Mucosa of rectum (tissue), 2 donors: ENCODE results near the gene CFB.
A peak's percentile ranks its signal among the peaks of the same experiment; 100 is the strongest.

ENCODE experiments used
- H3K27ac ChIP-seq, 2 donors: one replicate each; pipeline ENCODE4 v1.7.0; 2013; ENCODE audit warnings: inconsistent platforms in 2 of 2, low read depth in 2 of 2, low read length in 2 of 2
- H3K27me3 ChIP-seq, 2 donors: one replicate each; pipeline ENCODE4 v1.7.0; 2013; ENCODE audit warnings: low read length in 2 of 2; ENCODE audit not compliant: control insufficient read depth in 2 of 2, insufficient read depth in 2 of 2
- H3K36me3 ChIP-seq, 2 donors: one replicate each; pipeline ENCODE4 v1.7.0; 2013; ENCODE audit warnings: low read length in 2 of 2; ENCODE audit not compliant: control insufficient read depth in 2 of 2, insufficient read depth in 2 of 2
- H3K4me1 ChIP-seq, 2 donors: one replicate each; pipeline ENCODE4 v1.7.0; 2013; ENCODE audit warnings: low read length in 2 of 2, mild to moderate bottlenecking in 1 of 2; ENCODE audit not compliant: control insufficient read depth in 2 of 2, insufficient read depth in 2 of 2
- H3K4me3 ChIP-seq, 2 donors: one replicate each; pipeline ENCODE4 v1.7.0; 2013; ENCODE audit warnings: low read length in 2 of 2
- H3K9ac ChIP-seq, 2 donors: one replicate each; pipeline ENCODE4 v1.7.0; 2013; ENCODE audit warnings: low read length in 2 of 2, low read depth in 1 of 2, mild to moderate bottlenecking in 1 of 2
- H3K9me3 ChIP-seq, 2 donors: one replicate each; pipeline ENCODE4 v1.7.0; 2013; ENCODE audit warnings: low read length in 2 of 2; ENCODE audit not compliant: control insufficient read depth in 2 of 2
- donor health status: healthy.
- donor health status: Normal muscosa, but diverticular disease.

CFB gene

DNA sequence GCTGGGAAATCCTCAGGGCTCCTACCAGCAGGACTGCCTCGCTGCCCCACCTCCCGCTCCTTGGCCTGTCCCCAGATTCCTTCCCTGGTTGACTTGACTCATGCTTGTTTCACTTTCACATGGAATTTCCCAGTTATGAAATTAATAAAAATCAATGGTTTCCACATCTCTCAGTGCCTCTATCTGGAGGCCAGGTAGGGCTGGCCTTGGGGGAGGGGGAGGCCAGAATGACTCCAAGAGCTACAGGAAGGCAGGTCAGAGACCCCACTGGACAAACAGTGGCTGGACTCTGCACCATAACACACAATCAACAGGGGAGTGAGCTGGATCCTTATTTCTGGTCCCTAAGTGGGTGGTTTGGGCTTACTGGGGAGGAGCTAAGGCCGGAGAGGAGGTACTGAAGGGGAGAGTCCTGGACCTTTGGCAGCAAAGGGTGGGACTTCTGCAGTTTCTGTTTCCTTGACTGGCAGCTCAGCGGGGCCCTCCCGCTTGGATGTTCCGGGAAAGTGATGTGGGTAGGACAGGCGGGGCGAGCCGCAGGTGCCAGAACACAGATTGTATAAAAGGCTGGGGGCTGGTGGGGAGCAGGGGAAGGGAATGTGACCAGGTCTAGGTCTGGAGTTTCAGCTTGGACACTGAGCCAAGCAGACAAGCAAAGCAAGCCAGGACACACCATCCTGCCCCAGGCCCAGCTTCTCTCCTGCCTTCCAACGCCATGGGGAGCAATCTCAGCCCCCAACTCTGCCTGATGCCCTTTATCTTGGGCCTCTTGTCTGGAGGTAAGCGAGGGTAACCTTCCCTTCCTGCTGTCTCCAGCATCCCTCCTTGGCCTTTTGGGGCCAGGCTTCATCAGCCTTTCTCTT lies at the start of gene CFB:
CFB (plus strand) TSS at position 589 of the 863 bp plus-strand sequence; CDS start at position 716, 127 bp downstream.
- peak within 1 kb of the TSS; percentile 63 to 72 for H3K9ac ChIP-seq
- H3K4me3 ChIP-seq, result peak within 1 kb of the TSS; percentile 41 to 53
- H3K9me3 ChIP-seq, result no peaks in the 10 kb centered on the region
- H3K27me3 ChIP-seq, result no peaks in the 10 kb centered on the region
- peak within 1 kb of the TSS; percentile 84 to 85 for H3K27ac ChIP-seq
- peaks cover 12 to 17% of the 10 kb centered on the region in 2 donors for H3K4me1 ChIP-seq
- no peaks in the 10 kb centered on the region for H3K36me3 ChIP-seq

DNA sequence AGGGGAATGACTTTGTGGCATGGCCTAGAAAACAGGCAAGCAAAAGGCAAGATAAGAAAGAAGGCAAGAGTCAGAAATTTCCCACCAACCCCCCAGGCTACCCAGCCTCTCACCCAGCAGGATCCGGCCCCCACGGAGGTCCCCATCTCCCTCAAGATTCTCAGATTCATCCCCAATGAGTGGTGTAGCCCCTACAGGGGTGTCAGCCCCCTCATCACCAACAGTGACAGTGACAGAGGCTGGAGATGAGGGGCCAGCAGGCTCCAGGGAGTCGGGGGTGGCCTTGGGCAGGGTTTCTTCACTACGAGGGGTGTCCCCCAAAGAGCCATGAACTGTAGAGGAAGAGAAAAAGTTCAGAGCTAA lies 49.4 kb upstream of the CFB start:
- H3K36me3 ChIP-seq, result peaks cover 9 to 22% of the 10 kb centered on the region in 2 donors
- H3K9me3 ChIP-seq, result no peaks in the 10 kb centered on the region
- no peaks in the 10 kb centered on the region for H3K27me3 ChIP-seq
- H3K4me3 ChIP-seq, result peak overlapping the region; percentile 57 to 96
- peaks cover 12 to 14% of the 10 kb centered on the region in 2 donors for H3K4me1 ChIP-seq
- peak overlapping the region; percentile 51 to 52 for H3K9ac ChIP-seq
- peak overlapping the region in 1 of 2 donors; percentile 43 for H3K27ac ChIP-seq

DNA sequence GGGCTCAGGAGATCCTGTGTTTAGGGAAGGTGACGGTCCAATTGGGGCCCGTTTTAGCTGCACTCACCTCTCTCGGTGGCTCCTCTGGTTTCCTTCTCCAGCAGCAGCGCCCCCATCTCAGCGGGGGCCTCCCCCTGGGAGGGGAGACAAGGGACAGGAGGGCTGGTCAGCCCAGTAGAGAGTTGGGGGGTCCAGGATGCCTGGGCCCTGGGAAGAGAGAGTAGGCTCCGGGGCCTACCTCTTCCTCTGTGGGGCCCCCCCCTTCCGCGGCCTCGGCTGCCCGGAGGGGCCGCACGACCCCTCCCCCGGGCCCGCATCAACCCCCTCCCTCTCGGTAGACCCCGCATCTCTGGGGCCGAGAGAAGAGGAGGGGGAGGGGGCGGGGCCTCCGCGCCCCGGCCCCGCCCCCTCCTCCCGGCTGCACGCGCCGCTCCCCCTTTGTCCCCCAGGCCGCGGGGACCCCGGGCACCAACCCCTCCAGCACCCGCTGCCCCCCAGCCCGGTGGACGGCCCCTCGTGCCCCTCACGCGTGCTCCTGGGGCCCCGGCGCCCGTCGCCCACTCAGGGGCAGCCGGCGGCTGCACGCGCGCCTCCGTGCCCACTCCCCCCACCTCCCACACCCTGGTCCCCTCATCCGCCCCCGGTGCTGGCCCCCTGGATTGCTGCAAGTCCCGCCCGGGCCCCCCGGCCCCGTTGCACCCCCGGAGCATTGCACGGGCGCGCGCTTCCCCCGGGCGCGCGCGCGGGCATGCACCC lies 48.9 kb upstream of the CFB start:
- Histone ChIP-seq H3K36me3 (peaks cover 5 to 18% of the 10 kb centered on the region in 2 donors), H3K9ac (peak overlapping the region; percentile 52 to 94), H3K27ac (peak overlapping the region; percentile 35 to 43)

DNA sequence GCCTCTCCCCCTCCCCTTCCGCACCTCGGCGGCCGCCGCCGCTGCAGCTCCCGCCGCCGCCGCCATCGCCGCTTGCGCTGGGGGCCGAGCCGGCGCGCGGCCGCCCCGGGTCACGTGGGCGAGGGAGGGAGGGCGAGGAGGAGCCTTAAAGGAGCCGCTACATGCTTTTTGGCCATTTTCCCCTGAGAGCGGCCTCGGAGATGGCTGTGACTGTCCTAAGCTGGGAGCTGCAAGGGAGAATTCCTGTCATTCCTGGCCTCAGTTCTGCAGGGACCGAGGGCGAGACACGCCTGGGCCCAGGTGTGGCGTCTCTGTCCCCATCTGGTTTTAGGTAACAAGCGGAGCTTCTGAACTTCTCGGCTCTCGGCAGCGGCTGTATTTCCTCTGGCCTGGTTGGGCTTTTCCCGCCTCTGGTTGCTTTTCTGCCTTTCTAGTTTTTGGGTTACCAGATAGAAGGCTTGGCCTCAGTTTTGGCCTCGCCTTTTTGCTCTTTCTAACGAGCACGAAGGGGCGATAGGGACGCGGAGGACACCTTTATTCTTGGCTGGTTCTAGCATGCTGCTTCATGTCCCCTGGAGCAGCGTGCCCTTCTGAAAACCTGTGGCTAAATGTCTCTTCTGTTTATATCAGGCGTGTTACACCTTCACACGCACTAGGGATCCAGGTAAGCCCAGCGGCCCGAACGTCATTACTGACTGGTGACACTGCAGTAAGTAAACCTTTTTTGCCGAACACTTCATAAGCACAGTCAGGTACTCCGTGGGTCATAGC lies 48.1 kb upstream of the CFB start, which contains the start of gene EHMT2:
EHMT2 (minus strand) TSS at position 87 of the 771 bp plus-strand sequence; CDS start at position 66, 21 bp downstream.
- peak within 1 kb of the TSS; percentile 69 to 84 for H3K27ac ChIP-seq
- no peaks in the 10 kb centered on the region for H3K9me3 ChIP-seq
- peak within 1 kb of the TSS; percentile 96 to 99 for H3K4me3 ChIP-seq
- peaks cover 5 to 12% of the 10 kb centered on the region in 2 donors for H3K36me3 ChIP-seq
- peak within 1 kb of the TSS; percentile 94 to 98 for H3K9ac ChIP-seq
- H3K27me3 ChIP-seq, result no peaks in the 10 kb centered on the region
- peaks cover 17 to 18% of the 10 kb centered on the region in 2 donors for H3K4me1 ChIP-seq

More for the DNA sequence above, 48.9 kb upstream of the CFB start:
- H3K4me1 ChIP-seq, result peaks cover 12 to 14% of the 10 kb centered on the region in 2 donors
- H3K4me3 ChIP-seq, result peak overlapping the region; percentile 96 to 99
- H3K9me3 ChIP-seq, result no peaks in the 10 kb centered on the region
- no peaks in the 10 kb centered on the region for H3K27me3 ChIP-seq

DNA sequence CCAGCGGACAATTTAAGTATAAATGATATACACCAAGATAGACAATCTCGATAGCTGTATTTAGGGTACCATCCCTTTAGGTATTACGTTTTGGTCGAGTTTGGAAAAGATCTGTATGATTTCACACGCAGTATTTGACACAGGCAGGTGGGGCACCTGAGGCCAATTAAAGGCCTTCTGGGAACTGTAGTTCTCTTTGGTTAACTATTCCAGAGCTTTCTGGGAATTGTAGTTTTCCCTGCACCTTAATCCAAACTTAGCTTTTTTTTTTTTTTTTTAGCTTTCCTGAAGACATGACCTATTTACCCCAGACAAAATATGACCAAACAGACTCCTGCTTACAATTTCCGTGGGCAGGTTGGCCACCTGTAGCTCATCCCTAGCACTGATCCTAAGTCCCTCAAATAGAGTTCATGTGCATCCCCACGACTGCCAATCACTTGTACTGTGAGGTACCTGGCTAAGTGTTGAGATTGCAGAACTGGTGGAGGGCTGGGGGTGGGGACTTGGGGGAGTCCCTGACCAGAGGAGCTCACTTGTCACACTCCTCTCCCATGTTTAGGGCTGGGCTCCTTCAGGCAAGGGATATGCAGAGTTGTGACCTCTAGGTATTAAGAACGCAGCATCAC lies 47.4 kb upstream of the CFB start:
- Histone ChIP-seq H3K4me1 (peaks cover 19 to 20% of the 10 kb centered on the region in 2 donors), H3K9ac (peak overlapping the region; percentile 94 to 98), H3K4me3 (peak overlapping the region; percentile 96 to 99), H3K36me3 (peaks cover 2 to 5% of the 10 kb centered on the region in 2 donors), H3K27ac (peak overlapping the region; percentile 69 to 84), H3K27me3 (no peaks in the 10 kb centered on the region), H3K9me3 (no peaks in the 10 kb centered on the region)

DNA sequence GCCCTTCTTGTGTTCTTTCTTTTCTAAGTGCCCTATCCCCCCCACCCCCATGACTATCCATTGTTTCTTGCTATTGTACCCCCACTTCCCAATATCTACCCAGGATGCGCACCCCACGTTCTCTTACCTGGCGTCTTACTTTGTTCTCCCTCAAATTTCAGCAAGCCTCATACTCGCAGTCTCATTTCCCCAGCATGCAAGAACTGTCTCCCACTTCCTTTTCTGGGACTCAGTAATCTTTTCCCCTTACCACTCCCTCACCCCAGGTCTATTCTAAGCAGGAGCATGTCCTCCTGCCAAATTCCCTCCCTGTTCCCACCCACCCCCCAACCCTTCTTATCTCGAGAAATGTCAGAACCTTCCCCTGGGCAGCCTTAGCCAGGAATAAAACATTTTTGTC lies 46.7 kb upstream of the CFB start:
- no peak overlapping the region for H3K4me3 ChIP-seq
- H3K9ac ChIP-seq, result no peak overlapping the region
- H3K27me3 ChIP-seq, result no peaks in the 10 kb centered on the region
- H3K36me3 ChIP-seq, result peaks cover 2 to 5% of the 10 kb centered on the region in 2 donors
- H3K4me1 ChIP-seq, result peaks cover 19 to 20% of the 10 kb centered on the region in 2 donors
- H3K9me3 ChIP-seq, result no peaks in the 10 kb centered on the region
- H3K27ac ChIP-seq, result no peak overlapping the region

DNA sequence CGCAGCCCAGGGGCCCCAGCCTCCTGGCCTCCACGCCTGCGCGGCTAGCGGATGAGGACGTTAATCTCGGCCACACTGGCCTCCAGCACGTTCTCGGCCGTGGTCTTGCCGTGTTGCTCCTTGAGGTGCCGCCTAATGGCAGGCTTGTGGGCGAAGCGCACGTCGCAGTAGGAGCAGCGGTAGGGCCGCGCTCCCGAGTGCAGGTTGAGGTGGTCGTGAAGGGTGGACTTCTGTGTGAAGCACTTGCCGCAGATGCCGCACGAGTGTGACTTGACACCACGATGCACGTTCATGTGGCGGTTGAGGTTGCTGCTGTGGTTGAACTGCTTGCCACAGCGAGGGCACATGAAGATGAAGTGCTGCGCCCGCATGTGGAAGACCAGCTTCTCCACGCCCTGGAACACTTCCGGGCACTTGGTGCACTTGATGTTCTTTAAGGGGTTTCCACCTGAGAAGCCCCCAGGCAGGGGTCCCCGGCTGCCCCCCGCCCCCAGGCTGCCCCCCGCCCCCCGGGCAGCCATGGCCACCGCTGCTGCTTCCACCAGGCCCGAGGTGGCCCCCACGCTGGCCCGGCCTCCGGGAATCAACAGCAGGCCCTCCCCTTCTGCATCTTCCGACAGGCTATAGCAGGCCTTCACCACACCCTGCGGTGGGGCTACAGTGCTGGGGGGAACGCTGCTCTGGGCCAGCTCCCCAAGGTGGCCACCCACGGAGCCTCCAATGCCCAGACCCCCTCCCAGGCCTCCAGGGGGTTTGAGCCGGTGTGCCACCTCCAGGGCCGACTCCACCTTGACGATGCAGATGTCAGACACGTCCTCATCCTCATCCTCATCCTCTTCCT lies 45.8 kb upstream of the CFB start:
- H3K27me3 ChIP-seq, result no peaks in the 10 kb centered on the region
- no peaks in the 10 kb centered on the region for H3K9me3 ChIP-seq
- H3K9ac ChIP-seq, result no peak overlapping the region
- H3K27ac ChIP-seq, result no peak overlapping the region
- H3K4me3 ChIP-seq, result no peak overlapping the region
- peaks cover 19 to 20% of the 10 kb centered on the region in 2 donors for H3K4me1 ChIP-seq
- peaks cover 0 to 3% of the 10 kb centered on the region in 2 donors for H3K36me3 ChIP-seq

DNA sequence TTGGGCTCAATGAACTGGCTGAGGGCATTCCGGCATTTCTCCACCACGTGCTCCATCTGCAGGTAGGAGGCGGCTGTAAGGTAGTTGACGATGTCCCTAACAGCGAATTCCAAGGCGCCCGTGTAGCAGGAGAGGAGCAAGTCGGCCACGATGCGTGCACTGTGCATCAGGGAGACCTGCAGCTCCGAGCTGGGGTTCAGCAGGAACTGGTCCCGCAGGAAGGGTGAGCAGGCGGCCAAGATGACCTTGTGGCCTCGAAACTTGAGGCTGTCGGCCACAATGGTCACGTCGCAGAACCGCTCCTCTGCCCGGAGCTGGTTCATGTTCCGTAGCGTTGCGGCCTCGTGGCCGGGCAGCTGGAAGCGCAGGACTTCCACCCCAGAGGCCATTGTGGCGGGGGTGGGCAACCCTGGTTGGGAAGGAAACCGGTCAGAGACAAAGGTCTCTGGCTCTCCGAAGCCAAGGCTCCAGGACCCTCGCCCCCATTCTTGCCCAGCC lies 44.9 kb upstream of the CFB start:
- peak overlapping the region; percentile 77 to 81 for H3K27ac ChIP-seq
- H3K4me1 ChIP-seq, result peaks cover 19 to 20% of the 10 kb centered on the region in 2 donors
- no peaks in the 10 kb centered on the region for H3K9me3 ChIP-seq
- H3K27me3 ChIP-seq, result peaks cover 0 to under 1% of the 10 kb centered on the region in 2 donors
- H3K9ac ChIP-seq, result peak overlapping the region in 1 of 2 donors; percentile 48
- peaks cover 0 to 2% of the 10 kb centered on the region in 2 donors for H3K36me3 ChIP-seq
- peak overlapping the region; percentile 48 to 80 for H3K4me3 ChIP-seq
